ENCODE results near the gene ANXA2R. TPM values are rescaled to one million over a fixed set of nuclear protein-coding genes. Genes with fewer than 3 reads are reported as not detected.

Gene ANXA2R
- total and polyA plus RNA-seq, 9 donors = 1.1 to 2.7 (median 1.6) TPM

DNA sequence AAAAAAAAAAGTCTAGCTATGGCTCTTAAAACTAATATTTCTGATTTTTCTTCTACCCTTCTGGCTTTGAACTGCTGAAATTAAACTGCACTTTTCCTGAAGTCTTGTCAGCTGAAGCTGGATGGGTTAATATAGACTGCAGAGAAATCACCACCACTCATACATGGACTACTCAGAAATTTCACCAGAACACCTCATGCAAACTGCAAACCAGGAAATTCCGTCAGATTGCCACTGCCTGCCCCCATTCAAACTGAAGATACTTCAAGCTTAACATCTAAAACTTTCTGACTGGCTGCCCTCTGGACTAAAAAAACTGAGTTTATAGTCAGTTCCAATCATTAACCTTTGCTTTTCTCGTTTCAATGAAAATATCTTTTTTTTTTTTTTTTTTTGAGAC, 11.6 kb upstream of the ANXA2R start:
- no peak for DNase-seq
- Histone ChIP-seq H3K4me1 (ENCODE audit: insufficient read depth) (no peaks in the 10 kb centered on the region), H3K27ac (no peak overlapping the region), H3K4me3 (no peak overlapping the region), H3K36me3 (no peaks in the 10 kb centered on the region), H3K27me3 (no peaks in the 10 kb centered on the region), H3K9me3 (no peaks in the 10 kb centered on the region)
- WGBS, 3 donors = 91 to 96% (median 92%) methylated on average over 2 of the region's 2 CpGs
- no peak for TF ChIP-seq EP300 (IDR thresholded peaks at IDR 0.05)
- TF ChIP-seq POLR2A (IDR thresholded peaks at IDR 0.05) = no peak
- TF ChIP-seq CTCF (IDR thresholded peaks at IDR 0.05) = no peak
- intact Hi-C loops (cut with DNase I) = no loop called here

DNA sequence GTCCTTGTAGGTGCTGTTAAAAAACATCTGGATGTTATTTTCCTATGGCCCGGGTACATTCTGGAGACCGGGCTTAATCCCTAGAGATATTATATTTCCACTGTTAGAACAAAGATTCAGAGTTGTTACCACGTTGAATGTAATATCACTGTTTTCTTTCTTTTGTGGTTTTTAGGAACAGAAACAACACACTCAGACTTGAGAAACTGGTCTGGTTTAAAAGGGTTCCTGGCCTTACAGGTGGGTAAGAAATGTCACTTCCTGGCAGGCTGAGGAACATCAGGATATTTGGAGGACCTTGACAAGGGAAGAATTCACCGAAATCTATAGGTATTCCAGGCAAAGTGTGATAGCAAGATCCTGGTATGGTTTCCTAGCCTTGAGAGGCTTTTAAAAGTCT, 10.3 kb upstream of the ANXA2R start:
- Histone ChIP-seq H3K9me3 (no peaks in the 10 kb centered on the region), H3K4me3 (no peak overlapping the region), H3K27ac (no peak overlapping the region), H3K36me3 (no peaks in the 10 kb centered on the region), H3K27me3 (no peaks in the 10 kb centered on the region), H3K4me1 (ENCODE audit: insufficient read depth) (no peaks in the 10 kb centered on the region)
- no peak for DNase-seq
- intact Hi-C loops (cut with DNase I) = no loop called here
- TF ChIP-seq POLR2A (IDR thresholded peaks at IDR 0.05) (no peak), CTCF (IDR thresholded peaks at IDR 0.05) (no peak)
- WGBS, 3 donors = 63 to 69% (median 68%) methylated on average over 4 of the region's 4 CpGs

DNA sequence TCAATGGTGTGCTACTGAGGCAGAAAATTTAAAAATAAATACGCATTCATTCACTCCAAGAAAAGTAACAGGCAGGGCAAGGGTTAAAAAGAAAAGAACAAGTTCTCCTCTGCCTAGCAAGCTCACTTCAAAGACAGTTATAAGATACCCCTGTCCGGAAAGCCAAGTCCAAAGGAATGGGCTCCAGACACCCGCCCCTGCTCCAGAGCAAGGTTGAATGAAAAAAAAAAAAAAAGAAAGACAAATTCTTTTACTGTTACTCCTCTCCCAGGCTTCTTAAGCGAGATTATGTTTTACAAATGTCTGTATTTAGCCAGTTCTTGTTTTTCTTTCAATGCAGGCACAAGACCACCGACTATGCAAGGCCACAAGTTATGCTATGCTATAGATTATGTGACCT, 9.1 kb upstream of the ANXA2R start:
- Histone ChIP-seq H3K27ac (no peak overlapping the region), H3K4me3 (no peak overlapping the region), H3K36me3 (no peaks in the 10 kb centered on the region), H3K27me3 (no peaks in the 10 kb centered on the region), H3K4me1 (ENCODE audit: insufficient read depth) (no peaks in the 10 kb centered on the region), H3K9me3 (no peaks in the 10 kb centered on the region)
- DNase-seq = no peak
- WGBS, 3 donors = 50 to 60% (median 58%) methylated on average over 5 of the region's 5 CpGs
- intact Hi-C loops (cut with DNase I) = no loop called here
- TF ChIP-seq CTCF (IDR thresholded peaks at IDR 0.05) (no peak), POLR2A (IDR thresholded peaks at IDR 0.05) (no peak), EP300 (IDR thresholded peaks at IDR 0.05) (no peak)

GRCh38 chr5:43046474-43046873, 6.4 kb upstream of the ANXA2R start:
- TF ChIP-seq CTCF (IDR thresholded peaks at IDR 0.05) (no peak), POLR2A (IDR thresholded peaks at IDR 0.05) (no peak), EP300 (IDR thresholded peaks at IDR 0.05) (no peak)
- H3K4me1 ChIP-seq (ENCODE audit: insufficient read depth) = no peaks in the 10 kb centered on the region
- no peaks in the 10 kb centered on the region for H3K36me3 ChIP-seq
- DNase-seq = no peak
- intact Hi-C loops (cut with DNase I) = no loop called here
- H3K27ac ChIP-seq = no peak overlapping the region
- no peak overlapping the region for H3K4me3 ChIP-seq
- 89 to 90% (median 89%) methylated on average over 1 of the region's 1 CpG for WGBS, 3 donors
- no peaks in the 10 kb centered on the region for H3K27me3 ChIP-seq
- H3K9me3 ChIP-seq = no peaks in the 10 kb centered on the region

DNA sequence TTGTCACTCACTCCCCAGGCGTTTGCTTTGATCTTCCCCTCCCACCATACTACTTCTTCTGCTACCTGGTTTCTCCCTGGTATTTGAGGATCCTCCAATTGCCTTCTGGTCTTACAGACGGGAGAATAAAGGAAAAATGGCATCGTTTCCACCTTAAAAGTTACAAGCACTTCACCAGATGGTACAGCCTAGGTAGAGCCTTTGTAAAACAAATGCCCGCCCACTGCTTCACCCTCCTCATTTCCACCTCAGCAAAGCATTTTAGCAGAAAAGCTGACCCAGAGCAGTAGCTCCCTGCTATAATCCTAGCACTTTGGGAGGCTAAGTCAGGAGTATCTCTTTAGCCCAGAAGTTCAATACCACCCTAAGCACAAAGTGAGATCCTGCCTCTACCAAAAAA, 5.1 kb upstream of the ANXA2R start:
- H3K27me3 ChIP-seq = no peaks in the 10 kb centered on the region
- no peaks in the 10 kb centered on the region for H3K36me3 ChIP-seq
- no peaks in the 10 kb centered on the region for H3K4me1 ChIP-seq (ENCODE audit: insufficient read depth)
- no peak for TF ChIP-seq EP300 (IDR thresholded peaks at IDR 0.05)
- TF ChIP-seq CTCF (IDR thresholded peaks at IDR 0.05) = no peak
- no peak for TF ChIP-seq POLR2A (IDR thresholded peaks at IDR 0.05)
- no peak for DNase-seq
- no peak overlapping the region for H3K27ac ChIP-seq
- intact Hi-C loops (cut with DNase I) = no loop called here
- no peaks in the 10 kb centered on the region for H3K9me3 ChIP-seq
- H3K4me3 ChIP-seq = no peak overlapping the region
- WGBS, 3 donors = 56 to 65% (median 63%) methylated on average over 4 of the region's 4 CpGs

Measured in ovary (tissue), 9 donors.